SK-N-SH treated with all-trans-retinoic acid at 6 μM for 48 hours (cell line): ENCODE data around the gene TANGO2.

Source experiments
- ARNTL ChIP-seq: fragments of 450-650 bp; formaldehyde crosslinking; IDR thresholded peaks from 2 replicates; pipeline ENCODE4 v1.5.0; 2020; ENCODE audit warnings: low read depth, mild to moderate bottlenecking, moderate library complexity, borderline replicate concordance
- GLIS3 ChIP-seq: fragments of 250-450 bp; sonication (Bioruptor Pico); IDR thresholded peaks from 2 replicates; pipeline ENCODE4 v1.5.0; 2020; ENCODE audit warnings: mild to moderate bottlenecking, moderate library complexity
- OSR1 ChIP-seq: fragments of 250-450 bp; sonication (Bioruptor Pico); IDR thresholded peaks from 2 replicates; pipeline ENCODE4 v1.8.0; 2022; ENCODE audit warnings: moderate library complexity, mild to moderate bottlenecking, inconsistent platforms
- ZFP30 ChIP-seq: fragments of 450-650 bp; formaldehyde crosslinking; IDR thresholded peaks from 2 replicates; pipeline ENCODE4 v1.5.0; 2022; ENCODE audit warnings: mild to moderate bottlenecking, moderate library complexity
- ZNF565 ChIP-seq: fragments of 450-650 bp; formaldehyde crosslinking; conservative IDR thresholded peaks from 2 replicates; pipeline ENCODE4 v1.5.0; 2020; ENCODE audit warnings: low read depth, mild to moderate bottlenecking, moderate library complexity
- ZNF70 ChIP-seq: fragments of 450-650 bp; formaldehyde crosslinking; IDR thresholded peaks from 2 replicates; pipeline ENCODE4 v1.5.0; 2020; ENCODE audit warnings: mild to moderate bottlenecking, moderate library complexity
- ZNF8 ChIP-seq: fragments of 450-650 bp; formaldehyde crosslinking; IDR thresholded peaks from 2 replicates; pipeline ENCODE4 v1.5.0; 2020; ENCODE audit warnings: mild to moderate bottlenecking, moderate library complexity
- TF ChIP-seq, protein P1 (sequence below): fragments of 250-450 bp; sonication (Bioruptor Pico); IDR thresholded peaks from 2 replicates; pipeline ENCODE4 v1.5.0; 2020; ENCODE audit warnings: mild to moderate bottlenecking, moderate library complexity
- TF ChIP-seq, protein P2 (sequence below): fragments of 250-450 bp; sonication (Bioruptor Pico); IDR thresholded peaks from 2 replicates; pipeline ENCODE4 v1.8.0; 2020; ENCODE audit warnings: mild to moderate bottlenecking, moderate library complexity, borderline replicate concordance
- TF ChIP-seq, protein P3 (sequence below): fragments of 250-450 bp; sonication (Bioruptor Pico); IDR thresholded peaks from 2 replicates; pipeline ENCODE4 v1.5.1; 2021; ENCODE audit warnings: mild to moderate bottlenecking, moderate library complexity
- TF ChIP-seq, protein P4 (sequence below): fragments of 250-450 bp; sonication (Bioruptor Pico); IDR thresholded peaks from 2 replicates; pipeline ENCODE4 v1.8.0; 2021; ENCODE audit warnings: low read depth, mild to moderate bottlenecking, moderate library complexity, borderline replicate concordance
- TF ChIP-seq, protein P5 (sequence below): fragments of 250-450 bp; sonication (Bioruptor Pico); IDR thresholded peaks from 2 replicates; pipeline ENCODE4 v1.5.1; 2020; ENCODE audit warnings: low read depth, mild to moderate bottlenecking, moderate library complexity

DNA sequence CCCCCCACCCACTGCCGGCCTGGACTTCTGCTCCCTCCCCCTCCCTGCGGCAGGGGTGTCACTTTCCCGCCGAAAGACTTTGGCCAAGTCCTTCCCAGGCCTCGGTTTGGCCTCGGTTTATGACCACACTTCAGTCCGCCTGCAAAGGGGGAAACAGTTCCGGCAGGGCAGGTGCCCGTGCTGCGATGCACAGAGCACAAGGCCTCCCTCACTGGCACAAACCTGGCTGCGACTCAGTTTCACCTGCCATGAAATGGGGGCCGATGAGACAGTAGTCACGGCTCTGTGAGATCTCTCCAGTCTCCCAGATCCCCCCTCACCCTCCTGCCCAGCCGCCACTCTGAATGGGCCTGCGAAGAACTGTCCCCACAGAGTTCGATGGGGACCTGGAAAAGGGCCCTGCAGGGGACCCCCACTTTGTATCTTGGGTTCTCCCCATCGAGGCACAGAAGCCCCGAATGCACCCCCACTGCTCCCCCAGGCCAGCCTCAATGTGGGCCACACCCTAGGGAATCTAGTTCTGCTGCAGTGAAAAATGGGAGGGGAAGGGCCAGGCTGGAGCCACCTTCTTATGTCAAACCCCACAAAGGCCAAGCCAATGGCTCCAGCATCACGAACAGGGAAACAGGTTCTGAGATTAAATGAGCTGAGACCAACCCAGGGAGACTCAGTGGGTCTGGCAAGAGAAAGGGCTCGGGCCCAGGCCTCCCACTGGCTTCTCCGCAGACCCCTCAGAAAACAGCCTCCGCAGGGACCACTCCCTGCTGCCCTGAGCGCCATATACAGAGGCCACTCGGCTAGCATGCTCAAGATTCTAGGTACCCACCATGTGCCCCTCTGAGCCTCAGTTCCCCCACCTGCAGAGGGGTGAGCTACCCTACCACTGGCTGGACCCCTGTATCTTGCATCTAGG, 33.3 kb upstream of the TANGO2 start:
- TF ChIP-seq ARNTL (CRISPR knock-in tag), result no peak
- TF ChIP-seq GLIS3 (CRISPR knock-in tag), result no peak
- TF ChIP-seq, protein P1, sequence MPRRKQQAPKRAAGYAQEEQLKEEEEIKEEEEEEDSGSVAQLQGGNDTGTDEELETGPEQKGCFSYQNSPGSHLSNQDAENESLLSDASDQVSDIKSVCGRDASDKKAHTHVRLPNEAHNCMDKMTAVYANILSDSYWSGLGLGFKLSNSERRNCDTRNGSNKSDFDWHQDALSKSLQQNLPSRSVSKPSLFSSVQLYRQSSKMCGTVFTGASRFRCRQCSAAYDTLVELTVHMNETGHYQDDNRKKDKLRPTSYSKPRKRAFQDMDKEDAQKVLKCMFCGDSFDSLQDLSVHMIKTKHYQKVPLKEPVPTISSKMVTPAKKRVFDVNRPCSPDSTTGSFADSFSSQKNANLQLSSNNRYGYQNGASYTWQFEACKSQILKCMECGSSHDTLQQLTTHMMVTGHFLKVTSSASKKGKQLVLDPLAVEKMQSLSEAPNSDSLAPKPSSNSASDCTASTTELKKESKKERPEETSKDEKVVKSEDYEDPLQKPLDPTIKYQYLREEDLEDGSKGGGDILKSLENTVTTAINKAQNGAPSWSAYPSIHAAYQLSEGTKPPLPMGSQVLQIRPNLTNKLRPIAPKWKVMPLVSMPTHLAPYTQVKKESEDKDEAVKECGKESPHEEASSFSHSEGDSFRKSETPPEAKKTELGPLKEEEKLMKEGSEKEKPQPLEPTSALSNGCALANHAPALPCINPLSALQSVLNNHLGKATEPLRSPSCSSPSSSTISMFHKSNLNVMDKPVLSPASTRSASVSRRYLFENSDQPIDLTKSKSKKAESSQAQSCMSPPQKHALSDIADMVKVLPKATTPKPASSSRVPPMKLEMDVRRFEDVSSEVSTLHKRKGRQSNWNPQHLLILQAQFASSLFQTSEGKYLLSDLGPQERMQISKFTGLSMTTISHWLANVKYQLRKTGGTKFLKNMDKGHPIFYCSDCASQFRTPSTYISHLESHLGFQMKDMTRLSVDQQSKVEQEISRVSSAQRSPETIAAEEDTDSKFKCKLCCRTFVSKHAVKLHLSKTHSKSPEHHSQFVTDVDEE (CRISPR knock-in tag), result no peak
- TF ChIP-seq, protein P2, sequence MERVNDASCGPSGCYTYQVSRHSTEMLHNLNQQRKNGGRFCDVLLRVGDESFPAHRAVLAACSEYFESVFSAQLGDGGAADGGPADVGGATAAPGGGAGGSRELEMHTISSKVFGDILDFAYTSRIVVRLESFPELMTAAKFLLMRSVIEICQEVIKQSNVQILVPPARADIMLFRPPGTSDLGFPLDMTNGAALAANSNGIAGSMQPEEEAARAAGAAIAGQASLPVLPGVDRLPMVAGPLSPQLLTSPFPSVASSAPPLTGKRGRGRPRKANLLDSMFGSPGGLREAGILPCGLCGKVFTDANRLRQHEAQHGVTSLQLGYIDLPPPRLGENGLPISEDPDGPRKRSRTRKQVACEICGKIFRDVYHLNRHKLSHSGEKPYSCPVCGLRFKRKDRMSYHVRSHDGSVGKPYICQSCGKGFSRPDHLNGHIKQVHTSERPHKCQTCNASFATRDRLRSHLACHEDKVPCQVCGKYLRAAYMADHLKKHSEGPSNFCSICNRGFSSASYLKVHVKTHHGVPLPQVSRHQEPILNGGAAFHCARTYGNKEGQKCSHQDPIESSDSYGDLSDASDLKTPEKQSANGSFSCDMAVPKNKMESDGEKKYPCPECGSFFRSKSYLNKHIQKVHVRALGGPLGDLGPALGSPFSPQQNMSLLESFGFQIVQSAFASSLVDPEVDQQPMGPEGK (CRISPR knock-in tag), result no peak
- no peak for TF ChIP-seq ZNF565 (CRISPR knock-in tag)
- no peak for TF ChIP-seq ZNF70 (CRISPR knock-in tag)
- TF ChIP-seq, protein P3, sequence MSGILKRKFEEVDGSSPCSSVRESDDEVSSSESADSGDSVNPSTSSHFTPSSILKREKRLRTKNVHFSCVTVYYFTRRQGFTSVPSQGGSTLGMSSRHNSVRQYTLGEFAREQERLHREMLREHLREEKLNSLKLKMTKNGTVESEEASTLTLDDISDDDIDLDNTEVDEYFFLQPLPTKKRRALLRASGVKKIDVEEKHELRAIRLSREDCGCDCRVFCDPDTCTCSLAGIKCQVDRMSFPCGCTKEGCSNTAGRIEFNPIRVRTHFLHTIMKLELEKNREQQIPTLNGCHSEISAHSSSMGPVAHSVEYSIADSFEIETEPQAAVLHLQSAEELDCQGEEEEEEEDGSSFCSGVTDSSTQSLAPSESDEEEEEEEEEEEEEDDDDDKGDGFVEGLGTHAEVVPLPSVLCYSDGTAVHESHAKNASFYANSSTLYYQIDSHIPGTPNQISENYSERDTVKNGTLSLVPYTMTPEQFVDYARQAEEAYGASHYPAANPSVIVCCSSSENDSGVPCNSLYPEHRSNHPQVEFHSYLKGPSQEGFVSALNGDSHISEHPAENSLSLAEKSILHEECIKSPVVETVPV, result no peak
- TF ChIP-seq OSR1 (CRISPR knock-in tag), result no peak
- TF ChIP-seq ZFP30 (CRISPR knock-in tag), result no peak
- TF ChIP-seq, protein P4, sequence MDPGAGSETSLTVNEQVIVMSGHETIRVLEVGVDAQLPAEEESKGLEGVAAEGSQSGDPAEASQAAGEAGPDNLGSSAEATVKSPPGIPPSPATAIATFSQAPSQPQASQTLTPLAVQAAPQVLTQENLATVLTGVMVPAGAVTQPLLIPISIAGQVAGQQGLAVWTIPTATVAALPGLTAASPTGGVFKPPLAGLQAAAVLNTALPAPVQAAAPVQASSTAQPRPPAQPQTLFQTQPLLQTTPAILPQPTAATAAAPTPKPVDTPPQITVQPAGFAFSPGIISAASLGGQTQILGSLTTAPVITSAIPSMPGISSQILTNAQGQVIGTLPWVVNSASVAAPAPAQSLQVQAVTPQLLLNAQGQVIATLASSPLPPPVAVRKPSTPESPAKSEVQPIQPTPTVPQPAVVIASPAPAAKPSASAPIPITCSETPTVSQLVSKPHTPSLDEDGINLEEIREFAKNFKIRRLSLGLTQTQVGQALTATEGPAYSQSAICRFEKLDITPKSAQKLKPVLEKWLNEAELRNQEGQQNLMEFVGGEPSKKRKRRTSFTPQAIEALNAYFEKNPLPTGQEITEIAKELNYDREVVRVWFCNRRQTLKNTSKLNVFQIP, result no peak
- TF ChIP-seq, protein P5, sequence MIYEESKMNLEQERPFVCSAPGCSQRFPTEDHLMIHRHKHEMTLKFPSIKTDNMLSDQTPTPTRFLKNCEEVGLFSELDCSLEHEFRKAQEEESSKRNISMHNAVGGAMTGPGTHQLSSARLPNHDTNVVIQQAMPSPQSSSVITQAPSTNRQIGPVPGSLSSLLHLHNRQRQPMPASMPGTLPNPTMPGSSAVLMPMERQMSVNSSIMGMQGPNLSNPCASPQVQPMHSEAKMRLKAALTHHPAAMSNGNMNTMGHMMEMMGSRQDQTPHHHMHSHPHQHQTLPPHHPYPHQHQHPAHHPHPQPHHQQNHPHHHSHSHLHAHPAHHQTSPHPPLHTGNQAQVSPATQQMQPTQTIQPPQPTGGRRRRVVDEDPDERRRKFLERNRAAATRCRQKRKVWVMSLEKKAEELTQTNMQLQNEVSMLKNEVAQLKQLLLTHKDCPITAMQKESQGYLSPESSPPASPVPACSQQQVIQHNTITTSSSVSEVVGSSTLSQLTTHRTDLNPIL (CRISPR knock-in tag), result no peak
- TF ChIP-seq ZNF8 (CRISPR knock-in tag), result no peak
